GM18502 (cell line): ENCODE measurements around the gene ERCC5.

Experiments
- ATAC-seq: cut with Tn5 transposase; IDR thresholded peaks from one replicate; pipeline ENCODE4 v1.9.1; 2021; ENCODE audit warnings: mild to moderate bottlenecking; ENCODE audit not compliant: unreplicated experiment, poor library complexity

ERCC5 gene

DNA sequence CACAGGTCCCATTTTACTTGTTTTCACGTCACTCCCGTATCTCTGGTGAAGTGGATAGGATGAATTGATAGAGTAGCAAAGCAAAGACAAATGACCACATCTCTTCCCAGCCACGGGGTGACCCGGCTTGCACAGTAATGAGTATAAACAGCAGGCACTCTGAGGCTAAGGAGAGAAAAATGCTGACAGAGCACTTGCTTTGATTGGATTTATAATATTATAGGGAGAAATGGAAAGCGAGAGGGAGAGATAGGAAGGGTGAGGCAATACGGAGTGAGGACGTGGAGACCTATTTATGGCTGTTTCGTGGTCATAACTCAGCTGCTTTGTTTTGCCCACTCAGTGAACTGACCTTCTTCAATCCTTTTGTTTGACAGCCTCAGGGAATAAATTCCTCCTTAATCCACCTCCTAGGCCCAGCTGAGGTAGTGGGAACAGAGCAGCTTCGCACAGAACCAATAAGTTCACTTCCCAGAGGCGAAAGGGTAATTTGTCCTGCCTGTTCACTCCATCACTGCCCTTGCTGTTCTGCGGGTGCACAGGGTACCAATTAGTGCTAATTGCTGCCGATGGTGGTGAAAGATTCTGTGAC is 68.6 kb downstream of the ERCC5 start:
- ATAC-seq: no peak

DNA sequence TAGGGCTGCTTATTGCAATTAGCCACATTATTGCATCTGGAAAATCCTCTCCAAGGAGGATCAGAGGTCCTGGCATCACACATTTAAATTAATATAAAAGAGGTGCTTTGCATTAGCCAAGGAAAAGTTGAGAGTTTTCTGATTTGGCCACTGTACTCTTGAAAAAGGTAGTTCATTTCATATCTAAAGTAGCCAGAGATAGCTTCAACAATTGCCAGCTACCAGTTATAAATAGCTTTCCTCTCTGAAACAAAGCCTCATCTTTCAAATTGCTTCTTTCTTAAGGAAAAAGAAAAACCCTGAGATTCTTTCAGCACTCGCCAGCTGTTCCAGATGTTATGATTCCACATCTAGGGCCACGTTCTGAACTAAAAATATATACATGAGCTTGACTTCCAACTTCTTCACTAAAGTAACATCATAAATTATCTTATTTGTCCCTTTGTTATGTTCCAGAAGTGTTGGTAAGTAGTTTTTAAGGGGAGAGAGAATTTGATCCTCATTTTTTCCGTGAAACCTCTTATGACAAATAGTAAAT is 69.6 kb downstream of the ERCC5 start:
- no peak for ATAC-seq

DNA sequence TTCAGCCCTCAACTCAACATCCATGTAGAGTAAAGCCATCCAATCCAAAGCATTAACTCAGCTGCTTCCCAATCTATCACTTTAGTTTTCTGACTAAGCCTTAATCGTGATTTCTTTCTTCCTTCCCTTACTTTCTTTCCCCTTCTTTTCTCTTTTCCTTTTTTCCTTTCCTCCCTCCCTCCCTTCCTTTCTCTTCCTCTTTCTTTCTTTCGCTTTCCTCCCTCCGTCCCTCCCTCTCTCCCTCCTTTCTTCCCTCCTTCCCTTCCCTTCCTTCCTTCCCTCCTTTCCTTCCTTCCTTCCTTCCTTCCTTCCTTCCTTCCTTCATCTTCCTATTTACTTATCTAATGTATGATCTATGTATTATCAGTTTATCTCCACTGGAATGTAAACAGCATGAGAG is 71.2 kb downstream of the ERCC5 start:
- no peak for ATAC-seq

DNA sequence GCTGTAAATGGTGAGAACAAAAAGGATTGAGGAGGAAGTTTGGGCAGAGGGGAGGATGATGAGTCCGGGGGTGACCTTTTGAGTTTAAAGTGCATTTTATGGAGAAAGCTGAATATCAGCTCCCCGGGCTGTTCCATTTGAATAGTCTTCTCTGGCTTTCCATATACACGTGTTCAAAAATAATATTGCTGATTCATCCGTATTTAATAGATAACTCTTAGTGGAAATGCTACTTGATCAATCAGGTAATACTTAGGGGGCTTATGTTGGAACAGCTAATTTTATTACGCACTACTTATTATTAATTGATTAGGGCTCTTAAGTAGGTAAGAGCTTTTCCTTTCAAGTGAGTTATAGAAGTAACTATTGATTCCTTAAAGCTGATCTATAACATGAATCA is 76.4 kb downstream of the ERCC5 start:
- no peak for ATAC-seq
